Measurements from ENCODE around the gene GARIN5A. TPM values are rescaled to one million over a fixed set of nuclear protein-coding genes. Genes with fewer than 3 reads are reported as not detected.

GARIN5A gene
- total and polyA plus RNA-seq, 10 donors: 0.42 to 1.4 (median 0.54) TPM; not detected in 6

DNA sequence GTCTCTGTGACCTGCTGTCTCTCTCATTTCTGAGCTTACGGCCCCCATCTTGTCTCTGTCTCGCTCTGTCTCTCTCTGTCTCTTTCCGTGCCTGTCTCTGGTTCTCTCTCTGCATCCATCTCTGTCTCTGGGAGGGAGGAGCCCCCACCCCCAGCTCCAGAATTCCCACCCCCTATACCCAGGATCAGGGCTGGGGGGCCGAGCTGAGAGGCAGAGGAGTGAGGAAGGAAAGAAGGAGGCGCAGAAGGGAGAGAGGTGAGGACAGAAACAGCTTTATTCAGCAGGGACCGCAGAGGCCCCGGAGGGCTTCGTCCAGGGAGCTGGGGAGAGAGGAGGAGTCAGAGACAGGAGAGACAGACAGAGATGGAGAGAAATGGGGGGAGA, 20.4 kb upstream of the GARIN5A start:
- Histone ChIP-seq H3K4me3 (no peak overlapping the region), H3K36me3 (peaks cover 0 to 4% (median 0%) of the 10 kb centered on the region in 6 donors), H3K9me3 (no peaks in the 10 kb centered on the region), H3K4me1 (peaks cover 0 to 4% (median 2%) of the 10 kb centered on the region in 6 donors), H3K27me3 (replicated peaks in 1 of 7) (no peaks in the 10 kb centered on the region), H3K27ac (no peak overlapping the region)
- DNase-seq: peak; percentile 33
- intact Hi-C loops (cut with DNase I; ENCODE audit: low total_unique reads): no loop called here
- 70 to 85% (median 83%) methylated on average over 8 of the region's 8 CpGs for WGBS, 5 donors
- no peak for TF ChIP-seq POLR2AphosphoS5 (IDR thresholded peaks at IDR 0.05)
- TF ChIP-seq POLR2A (IDR thresholded peaks at IDR 0.05): no peak
- TF ChIP-seq, protein P1, sequence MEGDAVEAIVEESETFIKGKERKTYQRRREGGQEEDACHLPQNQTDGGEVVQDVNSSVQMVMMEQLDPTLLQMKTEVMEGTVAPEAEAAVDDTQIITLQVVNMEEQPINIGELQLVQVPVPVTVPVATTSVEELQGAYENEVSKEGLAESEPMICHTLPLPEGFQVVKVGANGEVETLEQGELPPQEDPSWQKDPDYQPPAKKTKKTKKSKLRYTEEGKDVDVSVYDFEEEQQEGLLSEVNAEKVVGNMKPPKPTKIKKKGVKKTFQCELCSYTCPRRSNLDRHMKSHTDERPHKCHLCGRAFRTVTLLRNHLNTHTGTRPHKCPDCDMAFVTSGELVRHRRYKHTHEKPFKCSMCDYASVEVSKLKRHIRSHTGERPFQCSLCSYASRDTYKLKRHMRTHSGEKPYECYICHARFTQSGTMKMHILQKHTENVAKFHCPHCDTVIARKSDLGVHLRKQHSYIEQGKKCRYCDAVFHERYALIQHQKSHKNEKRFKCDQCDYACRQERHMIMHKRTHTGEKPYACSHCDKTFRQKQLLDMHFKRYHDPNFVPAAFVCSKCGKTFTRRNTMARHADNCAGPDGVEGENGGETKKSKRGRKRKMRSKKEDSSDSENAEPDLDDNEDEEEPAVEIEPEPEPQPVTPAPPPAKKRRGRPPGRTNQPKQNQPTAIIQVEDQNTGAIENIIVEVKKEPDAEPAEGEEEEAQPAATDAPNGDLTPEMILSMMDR (IDR thresholded peaks at IDR 0.05 in 8 of 11, conservative IDR thresholded peaks at IDR 0.05 in 3 of 11): no peak

DNA sequence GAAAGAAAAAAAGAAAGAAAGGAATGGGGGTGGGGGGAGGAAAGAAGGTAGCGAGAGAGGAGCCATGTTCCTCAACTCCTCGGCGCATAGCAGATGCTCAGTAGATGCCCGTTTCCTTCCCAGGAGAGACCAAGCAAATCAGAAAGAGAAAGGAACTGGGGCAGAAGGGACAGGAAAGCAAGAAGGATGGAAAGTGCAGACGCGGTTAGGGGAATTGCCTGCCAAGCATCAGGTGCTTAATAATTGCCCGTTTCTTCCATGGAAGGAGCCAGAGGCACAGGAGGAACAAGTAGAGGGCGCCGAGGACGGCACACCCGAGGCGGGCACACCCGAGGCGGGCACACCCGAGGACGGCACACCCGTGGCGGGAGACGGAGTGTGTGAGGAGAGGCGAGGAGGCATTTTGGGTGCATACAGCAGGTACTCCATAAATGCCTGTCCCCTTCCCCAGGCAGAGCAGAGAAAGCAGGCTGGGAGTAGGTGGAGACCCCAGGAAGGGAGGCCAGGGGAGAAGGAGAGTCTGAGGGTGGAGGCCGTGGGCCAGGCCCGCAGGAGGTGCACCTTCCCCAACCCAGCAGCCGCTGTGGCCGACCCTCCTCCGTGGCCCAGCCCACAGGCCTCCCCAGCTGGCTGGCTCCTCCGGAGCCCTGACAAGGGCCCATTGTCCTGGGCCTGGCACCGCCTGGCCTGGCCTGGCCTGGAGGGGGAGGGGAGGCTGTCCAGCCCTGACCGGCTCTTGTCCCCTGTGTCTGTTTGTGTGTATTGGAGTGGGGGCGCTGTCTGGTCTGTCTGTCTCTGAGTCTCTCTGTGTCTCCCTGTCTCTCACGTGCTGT, 19.8 kb upstream of the GARIN5A start:
- Histone ChIP-seq H3K4me3 (no peak overlapping the region), H3K9me3 (no peaks in the 10 kb centered on the region), H3K36me3 (peaks cover 0 to 4% (median 0%) of the 10 kb centered on the region in 6 donors), H3K27me3 (replicated peaks in 1 of 7) (no peaks in the 10 kb centered on the region), H3K4me1 (peaks cover 0 to 11% (median 6%) of the 10 kb centered on the region in 6 donors), H3K27ac (no peak overlapping the region)
- whole genome bisulfite sequencing, 5 donors: 81 to 87% (median 82%) methylated on average over 25 to 30 of the region's 30 CpGs
- TF ChIP-seq POLR2AphosphoS5 (IDR thresholded peaks at IDR 0.05): peak in 1 of 3 donors; percentile 44
- TF ChIP-seq POLR2A (IDR thresholded peaks at IDR 0.05): no peak
- intact Hi-C loops (cut with DNase I; ENCODE audit: low total_unique reads): no loop called here
- DNase-seq: peak; percentile 45

DNA sequence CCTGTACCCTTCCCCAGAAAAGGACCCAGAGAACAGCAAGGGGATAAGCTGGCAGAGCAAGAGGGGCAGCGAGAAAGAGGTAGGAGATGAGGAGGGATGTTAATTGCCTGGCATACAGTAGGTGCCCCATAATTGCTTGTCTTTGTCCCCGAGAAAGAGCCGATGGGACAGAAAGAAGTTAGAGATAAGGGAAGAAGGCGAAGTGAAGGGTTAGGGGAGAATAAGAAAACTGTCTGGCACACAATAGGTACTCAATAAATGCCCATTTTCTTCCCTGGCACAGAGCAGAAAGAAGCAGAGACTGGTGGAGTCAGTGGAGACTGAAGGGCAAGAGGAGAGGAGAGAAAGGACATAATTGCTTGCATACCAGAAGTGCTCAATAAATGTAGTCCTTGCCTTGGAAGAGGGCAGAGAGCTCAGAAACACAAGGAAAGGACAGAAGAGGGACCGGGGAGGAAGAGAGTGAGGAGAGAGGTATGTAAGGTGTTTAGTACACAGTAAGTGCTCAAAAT, 18.4 kb upstream of the GARIN5A start:
- H3K9me3 ChIP-seq: no peaks in the 10 kb centered on the region
- no peak overlapping the region for H3K27ac ChIP-seq
- 90 to 97% (median 91%) methylated on average over 5 of the region's 5 CpGs for WGBS, 5 donors
- no peak for DNase-seq
- H3K4me1 ChIP-seq: peaks cover 0 to 22% (median 11%) of the 10 kb centered on the region in 6 donors
- intact Hi-C loops (cut with DNase I; ENCODE audit: low total_unique reads): no loop called here
- TF ChIP-seq POLR2AphosphoS5 (IDR thresholded peaks at IDR 0.05): no peak
- TF ChIP-seq, protein P1 (IDR thresholded peaks at IDR 0.05 in 8 of 11, conservative IDR thresholded peaks at IDR 0.05 in 3 of 11): no peak
- TF ChIP-seq POLR2A (IDR thresholded peaks at IDR 0.05): no peak
- peaks cover 0 to 9% (median 2%) of the 10 kb centered on the region in 6 donors for H3K36me3 ChIP-seq
- no peak overlapping the region for H3K4me3 ChIP-seq
- peaks cover 0 to 8% (median 0%) of the 10 kb centered on the region in 7 donors for H3K27me3 ChIP-seq (replicated peaks in 1 of 7)

DNA sequence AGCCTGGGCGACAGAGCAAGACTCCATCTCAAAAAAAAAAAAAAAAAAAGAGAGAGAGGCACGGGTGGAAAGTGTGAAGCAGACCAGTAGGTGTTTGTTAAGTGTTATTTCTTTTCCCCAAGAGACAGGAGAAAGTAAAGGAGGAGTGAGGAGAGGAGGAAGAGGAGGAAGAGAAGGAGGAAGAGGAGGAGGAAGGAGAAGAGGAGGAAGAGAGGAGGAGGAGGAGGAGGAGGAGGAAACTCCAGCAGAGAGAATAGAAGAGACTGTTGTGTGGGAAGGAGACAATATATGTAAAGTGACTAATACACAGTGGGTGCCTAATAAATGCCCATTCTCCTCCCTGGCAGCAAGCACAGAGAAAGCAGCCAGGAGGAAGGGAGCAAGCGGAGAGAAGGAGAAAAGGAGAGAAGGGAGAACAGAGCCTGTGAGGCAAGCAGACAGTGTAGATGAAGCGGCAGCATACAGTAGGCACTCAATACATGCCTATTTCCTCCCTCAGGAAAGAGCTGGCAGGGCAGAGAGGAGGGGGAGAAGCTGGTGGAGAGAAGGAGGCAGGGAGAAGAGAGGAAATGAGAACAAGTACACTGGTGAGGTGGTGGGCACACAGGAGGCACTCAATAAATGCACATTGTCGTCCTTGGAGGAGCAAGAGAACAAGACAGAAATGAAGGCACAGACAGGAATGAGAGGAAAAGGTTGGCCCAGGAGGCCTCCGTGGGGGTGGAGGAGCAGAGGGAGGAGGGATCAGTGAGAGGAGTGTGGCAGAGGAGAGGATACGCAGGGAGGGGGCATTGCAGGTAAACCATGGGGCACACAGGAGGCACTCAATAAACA, 17.8 kb upstream of the GARIN5A start:
- intact Hi-C loops (cut with DNase I; ENCODE audit: low total_unique reads): no loop called here
- WGBS, 5 donors: 61 to 74% (median 68%) methylated on average over 6 to 7 of the region's 7 CpGs
- TF ChIP-seq POLR2A (IDR thresholded peaks at IDR 0.05) (no peak), POLR2AphosphoS5 (IDR thresholded peaks at IDR 0.05) (no peak)
- TF ChIP-seq, protein P1 (IDR thresholded peaks at IDR 0.05 in 8 of 11, conservative IDR thresholded peaks at IDR 0.05 in 3 of 11): no peak
- Histone ChIP-seq H3K4me3 (no peak overlapping the region), H3K9me3 (no peaks in the 10 kb centered on the region), H3K4me1 (peaks cover 0 to 25% (median 11%) of the 10 kb centered on the region in 6 donors), H3K36me3 (peaks cover 0 to 11% (median 2%) of the 10 kb centered on the region in 6 donors), H3K27me3 (replicated peaks in 1 of 7) (peaks cover 0 to 8% (median 0%) of the 10 kb centered on the region in 7 donors), H3K27ac (no peak overlapping the region)
- DNase-seq: peak; percentile 14
